Activated CD8-positive, alpha-beta T cell treated with anti-CD3 and anti-CD28 coated beads, Interleukin-2, amount 10 ng/mL, durations not matched to agents 7 days and 5 days (primary cell): ENCODE measurements around the gene LITAFD. TPM values are rescaled to one million over a fixed set of nuclear protein-coding genes. Genes with fewer than 3 reads are reported as not detected.
A peak's percentile ranks its signal among the peaks of the same experiment; 100 is the strongest.

Source experiments
- ATAC-seq: fragments of 150-1000 bp; cut with Tn5 transposase; one replicate; pipeline ENCODE4 v1.10.0; 2021; ENCODE audit warnings: moderate library complexity
- CTCF ChIA-PET: fragments of 350-600 bp; sonication (Branson Sonifier 250); formaldehyde crosslinking; loops from one replicate; lab custom pipeline; 2021; ENCODE audit warnings: antibody characterized with exemption; lab: Charles Lee
- POLR2A ChIA-PET: fragments of 350-600 bp; sonication (Branson Sonifier 250); formaldehyde crosslinking; loops from one replicate; lab custom pipeline; 2021; ENCODE audit warnings: antibody characterized with exemption; lab: Charles Lee
- DNase-seq: peaks from one replicate; pipeline ENCODE4 v3.0.0-alpha.2; 2020
- H3K27ac Mint-ChIP-seq: one replicate; pipeline ENCODE4 v1.8.0; 2021; ENCODE audit warnings: mild to moderate bottlenecking, mixed read lengths
- H3K27me3 Mint-ChIP-seq: one replicate; pipeline ENCODE4 v1.8.0; 2021; ENCODE audit warnings: low read depth, mixed read lengths
- H3K36me3 Mint-ChIP-seq: one replicate; pipeline ENCODE4 v1.8.0; 2021; ENCODE audit warnings: low read depth, mixed read lengths
- H3K4me1 Mint-ChIP-seq: one replicate; pipeline ENCODE4 v1.8.0; 2021; ENCODE audit warnings: low read depth, mixed read lengths
- H3K4me3 Mint-ChIP-seq: one replicate; pipeline ENCODE4 v1.8.0; 2021; ENCODE audit warnings: mild to moderate bottlenecking, mixed read lengths
- H3K9me3 Mint-ChIP-seq: one replicate; pipeline ENCODE4 v1.8.0; 2022; ENCODE audit warnings: mixed read lengths; ENCODE audit not compliant: insufficient read depth
- total RNA-seq, 2 experiments: library from RNA; stranded (reverse); gene quantifications; one replicate each; pipeline ENCODE4 v1.2.3, GENCODE V29; 2021

LITAFD gene
- total RNA-seq, 2 experiments from 2014 or later, result not detected

- ATAC-seq (no peak), DNase-seq (no peak)
- POLR2A ChIA-PET, result interaction anchor here (0.6 to 1.1 kb wide), 2 partner anchors 9 to 15 kb away, joined by 3 to 7 read pairs; partner anchors contain the start of gene CARHSP1
- no peaks in the 10 kb centered on the region for H3K9me3 Mint-ChIP-seq
- CTCF ChIA-PET, result no interaction called here
- H3K36me3 Mint-ChIP-seq, result peaks cover 58% of the 10 kb centered on the region
- peaks cover 42% of the 10 kb centered on the region for H3K4me1 Mint-ChIP-seq
- no peaks in the 10 kb centered on the region for H3K27me3 Mint-ChIP-seq
- peak overlapping the region; percentile 11 for H3K27ac Mint-ChIP-seq
- no peak overlapping the region for H3K4me3 Mint-ChIP-seq
Measured at GRCh38 chr16:8858994-8859912, 22.9 kb upstream of the LITAFD start.

- Mint-ChIP-seq H3K4me1 (peaks cover 41% of the 10 kb centered on the region), H3K36me3 (peaks cover 56% of the 10 kb centered on the region), H3K27me3 (no peaks in the 10 kb centered on the region), H3K9me3 (no peaks in the 10 kb centered on the region), H3K27ac (no peak overlapping the region), H3K4me3 (no peak overlapping the region)
- DNase-seq (no peak), ATAC-seq (no peak)
- ChIA-PET CTCF (interaction anchor here (1.9 kb wide), 1 partner anchor 14 kb away, joined by 4 read pairs; no protein-coding TSS in a partner anchor), POLR2A (interaction anchor here (0.6 to 1.1 kb wide), 3 partner anchors 8 to 107 kb away, joined by 3 to 7 read pairs (median 3); partner anchors contain the start of gene CARHSP1)
Measured at GRCh38 chr16:8859913-8860881, 22.0 kb upstream of the LITAFD start.

GRCh38 chr16:8861563-8862308, 20.4 kb upstream of the LITAFD start:
- DNase-seq, result no peak
- H3K9me3 Mint-ChIP-seq, result no peaks in the 10 kb centered on the region
- no peak for ATAC-seq
- H3K27me3 Mint-ChIP-seq, result no peaks in the 10 kb centered on the region
- H3K27ac Mint-ChIP-seq, result peak overlapping the region; percentile 16
- ChIA-PET POLR2A (no interaction called here), CTCF (interaction anchor here (1.9 kb wide), 1 partner anchor 12 kb away, joined by 4 read pairs; no protein-coding TSS in a partner anchor)
- peaks cover 46% of the 10 kb centered on the region for H3K4me1 Mint-ChIP-seq
- peaks cover 57% of the 10 kb centered on the region for H3K36me3 Mint-ChIP-seq
- H3K4me3 Mint-ChIP-seq, result no peak overlapping the region

- peaks cover 48% of the 10 kb centered on the region for H3K4me1 Mint-ChIP-seq
- peaks cover 60% of the 10 kb centered on the region for H3K36me3 Mint-ChIP-seq
- H3K27ac Mint-ChIP-seq, result peak overlapping the region; percentile 7
- no peak overlapping the region for H3K4me3 Mint-ChIP-seq
- ChIA-PET POLR2A (interaction anchor here (0.8 to 1.1 kb wide), 3 partner anchors 8 to 52 kb away, joined by 3 to 4 read pairs (median 3); no protein-coding TSS in a partner anchor), CTCF (interaction anchor here (1.1 kb wide), 1 partner anchor 8 kb away, joined by 3 read pairs; no protein-coding TSS in a partner anchor)
- DNase-seq (no peak), ATAC-seq (no peak)
- H3K9me3 Mint-ChIP-seq, result no peaks in the 10 kb centered on the region
- H3K27me3 Mint-ChIP-seq, result no peaks in the 10 kb centered on the region
Measured at GRCh38 chr16:8862309-8863130, 19.6 kb upstream of the LITAFD start.

- Mint-ChIP-seq H3K4me3 (no peak overlapping the region), H3K9me3 (no peaks in the 10 kb centered on the region), H3K27ac (peak overlapping the region; percentile 60), H3K4me1 (peaks cover 44% of the 10 kb centered on the region), H3K36me3 (peaks cover 56% of the 10 kb centered on the region), H3K27me3 (no peaks in the 10 kb centered on the region)
- DNase-seq (no peak), ATAC-seq (no peak)
- ChIA-PET CTCF (interaction anchor here (1.1 kb wide), 1 partner anchor 10 kb away, joined by 3 read pairs; no protein-coding TSS in a partner anchor), POLR2A (interaction anchor here (0.8 to 1.2 kb wide), 5 partner anchors 9 to 66 kb away, joined by 3 to 4 read pairs (median 3); partner anchors contain the start of genes PMM2 and TMEM186)
Measured at GRCh38 chr16:8863594-8864424, 18.3 kb upstream of the LITAFD start.

GRCh38 chr16:8864480-8865110, 17.6 kb upstream of the LITAFD start:
- H3K4me3 Mint-ChIP-seq, result peak overlapping the region; percentile 38
- DNase-seq (no peak), ATAC-seq (no peak)
- CTCF ChIA-PET, result interaction anchor here (1.2 kb wide), 1 partner anchor 16 kb away, joined by 4 read pairs; no protein-coding TSS in a partner anchor
- H3K9me3 Mint-ChIP-seq, result no peaks in the 10 kb centered on the region
- peak overlapping the region; percentile 61 for H3K27ac Mint-ChIP-seq
- H3K4me1 Mint-ChIP-seq, result peaks cover 48% of the 10 kb centered on the region
- peaks cover 50% of the 10 kb centered on the region for H3K36me3 Mint-ChIP-seq
- POLR2A ChIA-PET, result interaction anchor here (0.5 to 1.2 kb wide), 4 partner anchors 10 to 95 kb away, joined by 3 to 4 read pairs (median 3); partner anchors contain the start of genes PMM2 and TMEM186
- H3K27me3 Mint-ChIP-seq, result no peaks in the 10 kb centered on the region

- no peak for DNase-seq
- no peak for ATAC-seq
- H3K4me1 Mint-ChIP-seq, result peaks cover 51% of the 10 kb centered on the region
- ChIA-PET POLR2A (interaction anchor here (0.5 to 1.0 kb wide), 3 partner anchors 11 to 94 kb away, joined by 3 read pairs; partner anchors contain the start of genes PMM2 and TMEM186), CTCF (interaction anchor here (1.2 kb wide), 1 partner anchor 16 kb away, joined by 4 read pairs; no protein-coding TSS in a partner anchor)
- peak overlapping the region; percentile 71 for H3K27ac Mint-ChIP-seq
- H3K4me3 Mint-ChIP-seq, result peak overlapping the region; percentile 88
- no peaks in the 10 kb centered on the region for H3K27me3 Mint-ChIP-seq
- peaks cover 47% of the 10 kb centered on the region for H3K36me3 Mint-ChIP-seq
- H3K9me3 Mint-ChIP-seq, result no peaks in the 10 kb centered on the region
Measured at GRCh38 chr16:8865145-8865882, 16.8 kb upstream of the LITAFD start.

GRCh38 chr16:8866118-8866883, 15.8 kb upstream of the LITAFD start:
- ChIA-PET CTCF (interaction anchor here (1.2 to 3.2 kb wide), 2 partner anchors 14 to 15 kb away, joined by 4 to 25 read pairs; no protein-coding TSS in a partner anchor), POLR2A (interaction anchor here (1.0 kb wide), 1 partner anchor 69 kb away, joined by 3 read pairs; the partner anchor contains the start of genes PMM2 and TMEM186)
- peaks cover 59% of the 10 kb centered on the region for H3K4me1 Mint-ChIP-seq
- H3K9me3 Mint-ChIP-seq, result no peaks in the 10 kb centered on the region
- DNase-seq (no peak), ATAC-seq (no peak)
- peak overlapping the region; percentile 88 for H3K4me3 Mint-ChIP-seq
- H3K27ac Mint-ChIP-seq, result peak overlapping the region; percentile 71
- H3K27me3 Mint-ChIP-seq, result no peaks in the 10 kb centered on the region
- H3K36me3 Mint-ChIP-seq, result peaks cover 45% of the 10 kb centered on the region
